Breast epithelium (tissue), 4 donors: ENCODE data around the gene DSG4. TPM values are rescaled to one million over a fixed set of nuclear protein-coding genes. Genes with fewer than 3 reads are reported as not detected.

ENCODE experiments used
- DNase-seq, 2 donors: peaks; one replicate each; pipeline ENCODE4 v3.0.0-alpha.2; 2019; ENCODE audit warnings: low spot score in 2 of 2
- H3K27ac ChIP-seq, 2 donors: fragments of 200-600 bp; sonication (generic) in 1 of 2; one replicate each; pipeline ENCODE4 v1.5.1; 2016 to 2019; ENCODE audit warnings: mild to moderate bottlenecking in 1 of 2
- H3K27me3 ChIP-seq, 2 donors: fragments of 200-600 bp; sonication (generic) in 1 of 2; one replicate each; pipeline versions ENCODE4 v1.5.1 to v1.6.0; 2017 to 2019; ENCODE audit warnings: control low read depth in 1 of 2, mild to moderate bottlenecking in 1 of 2
- H3K36me3 ChIP-seq: fragments of 200-600 bp; one replicate; pipeline ENCODE4 v1.5.1; 2019
- H3K4me1 ChIP-seq, 2 donors: fragments of 200-600 bp; sonication (generic); one replicate each; pipeline ENCODE4 v1.5.1; 2016 to 2019; ENCODE audit warnings: control low read depth in 1 of 2
- H3K4me3 ChIP-seq, 3 donors: fragments of 200-600 bp; sonication (generic); 1 replicate in 2 of 3; 2 replicates in 1 of 3; pipeline ENCODE4 v1.5.1; 2016 to 2019; ENCODE audit warnings: mild to moderate bottlenecking in 3 of 3, moderate library complexity in 2 of 3
- H3K9me3 ChIP-seq, 2 donors: fragments of 200-600 bp; sonication (generic) in 1 of 2; one replicate each; pipeline ENCODE4 v1.5.1; 2016 to 2019; ENCODE audit warnings: control low read depth in 1 of 2
- POLR2A ChIP-seq: fragments of 450-650 bp; IDR thresholded peaks from one replicate; pipeline ENCODE4 v1.6.1; 2016; ENCODE audit warnings: antibody characterized with exemption, mild to moderate bottlenecking, moderate library complexity
- POLR2AphosphoS5 ChIP-seq, 3 donors: sonication (generic); formaldehyde crosslinking; IDR thresholded peaks; one replicate each; pipeline ENCODE4 v1.6.1; 2017; ENCODE audit warnings: antibody characterized with exemption in 3 of 3
- intact Hi-C: fragments of 100-400 bp; cut with DNase I; formaldehyde crosslinking; loops from one replicate; pipeline ENCODE4 v1.15.1; 2023; ENCODE audit warnings: low total_unique reads
- total RNA-seq, 3 donors: library from RNA; depleted of rRNA; stranded (reverse); fragments of >200 nt; gene quantifications; one replicate each; pipeline ENCODE4 v1.1.0, GENCODE V29; 2016
- TF ChIP-seq, protein P1 (sequence below), 3 donors: fragments of 450-650 bp; IDR thresholded peaks; one replicate each; pipeline ENCODE4 v1.5.1; 2016 to 2017; ENCODE audit warnings: antibody characterized with exemption in 3 of 3, mild to moderate bottlenecking in 3 of 3, moderate library complexity in 3 of 3

The DSG4 gene
- total RNA-seq, 3 donors from 2014 or later, result not detected

DNA sequence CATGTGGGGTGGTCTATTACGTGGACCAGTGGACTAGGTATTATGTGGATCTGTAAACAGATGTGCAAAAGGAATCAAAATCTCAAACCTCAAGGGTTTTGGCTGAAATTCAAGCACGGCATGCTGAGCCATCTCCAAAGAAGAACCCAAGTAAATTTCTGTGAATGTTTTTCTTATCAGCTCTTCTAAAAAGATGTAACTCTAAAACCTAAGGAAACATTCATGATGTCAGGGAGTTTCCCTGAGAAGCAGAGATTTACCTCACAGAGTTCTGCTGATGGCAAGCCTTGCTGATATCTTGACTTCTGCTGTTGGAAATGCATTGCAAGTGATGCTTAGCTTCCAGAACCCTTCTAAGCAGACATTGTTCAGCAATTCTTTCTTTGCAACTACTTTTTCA is 21.6 kb downstream of the DSG4 start:
- H3K4me1 ChIP-seq, result no peaks in the 10 kb centered on the region
- H3K4me3 ChIP-seq, result no peak overlapping the region

DNA sequence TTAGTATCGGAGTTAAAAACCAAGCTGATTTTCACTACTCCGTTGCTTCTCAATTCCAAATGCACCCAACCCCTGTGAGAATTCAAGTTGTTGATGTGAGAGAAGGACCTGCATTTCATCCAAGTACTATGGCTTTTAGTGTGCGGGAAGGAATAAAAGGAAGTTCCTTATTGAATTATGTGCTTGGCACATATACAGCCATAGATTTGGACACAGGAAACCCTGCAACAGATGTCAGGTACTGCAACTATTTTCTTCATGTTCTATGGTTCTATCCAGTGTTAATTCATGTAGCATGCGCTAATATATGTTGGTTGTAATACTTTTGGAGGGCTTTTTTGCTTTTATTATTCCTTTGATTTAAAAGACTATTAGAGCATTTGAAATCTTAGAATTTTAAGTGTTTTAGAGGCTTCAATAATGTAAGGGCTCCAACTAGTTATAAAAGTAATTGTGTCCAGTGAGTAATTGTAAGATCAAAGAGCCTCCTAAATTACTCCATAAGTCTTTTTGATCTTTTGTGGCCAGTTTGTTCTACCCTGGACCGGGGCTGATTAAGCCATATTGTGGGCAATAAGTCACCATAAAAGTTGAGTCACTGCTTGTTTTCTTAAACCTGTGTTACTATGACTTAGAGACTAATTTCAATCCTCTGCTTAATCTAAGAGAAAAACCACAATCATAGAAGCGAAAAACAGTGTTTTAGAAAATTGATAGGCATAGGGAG is 22.9 kb downstream of the DSG4 start:
- H3K27me3 ChIP-seq, result no peaks in the 10 kb centered on the region
- intact Hi-C loops, result no loop called here
- no peaks in the 10 kb centered on the region for H3K4me1 ChIP-seq

More for the DNA sequence above, 21.6 kb downstream of the DSG4 start:
- H3K27ac ChIP-seq, result no peak overlapping the region
- no peaks in the 10 kb centered on the region for H3K36me3 ChIP-seq
- H3K9me3 ChIP-seq, result no peaks in the 10 kb centered on the region
- intact Hi-C loops, result no loop called here
- TF ChIP-seq POLR2AphosphoS5 (IDR thresholded peaks at IDR 0.05), result no peak
- no peak for TF ChIP-seq POLR2A
- TF ChIP-seq, protein P1, sequence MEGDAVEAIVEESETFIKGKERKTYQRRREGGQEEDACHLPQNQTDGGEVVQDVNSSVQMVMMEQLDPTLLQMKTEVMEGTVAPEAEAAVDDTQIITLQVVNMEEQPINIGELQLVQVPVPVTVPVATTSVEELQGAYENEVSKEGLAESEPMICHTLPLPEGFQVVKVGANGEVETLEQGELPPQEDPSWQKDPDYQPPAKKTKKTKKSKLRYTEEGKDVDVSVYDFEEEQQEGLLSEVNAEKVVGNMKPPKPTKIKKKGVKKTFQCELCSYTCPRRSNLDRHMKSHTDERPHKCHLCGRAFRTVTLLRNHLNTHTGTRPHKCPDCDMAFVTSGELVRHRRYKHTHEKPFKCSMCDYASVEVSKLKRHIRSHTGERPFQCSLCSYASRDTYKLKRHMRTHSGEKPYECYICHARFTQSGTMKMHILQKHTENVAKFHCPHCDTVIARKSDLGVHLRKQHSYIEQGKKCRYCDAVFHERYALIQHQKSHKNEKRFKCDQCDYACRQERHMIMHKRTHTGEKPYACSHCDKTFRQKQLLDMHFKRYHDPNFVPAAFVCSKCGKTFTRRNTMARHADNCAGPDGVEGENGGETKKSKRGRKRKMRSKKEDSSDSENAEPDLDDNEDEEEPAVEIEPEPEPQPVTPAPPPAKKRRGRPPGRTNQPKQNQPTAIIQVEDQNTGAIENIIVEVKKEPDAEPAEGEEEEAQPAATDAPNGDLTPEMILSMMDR (IDR thresholded peaks at IDR 0.05), result no peak
- DNase-seq, result no peak
- H3K27me3 ChIP-seq, result no peaks in the 10 kb centered on the region

DNA sequence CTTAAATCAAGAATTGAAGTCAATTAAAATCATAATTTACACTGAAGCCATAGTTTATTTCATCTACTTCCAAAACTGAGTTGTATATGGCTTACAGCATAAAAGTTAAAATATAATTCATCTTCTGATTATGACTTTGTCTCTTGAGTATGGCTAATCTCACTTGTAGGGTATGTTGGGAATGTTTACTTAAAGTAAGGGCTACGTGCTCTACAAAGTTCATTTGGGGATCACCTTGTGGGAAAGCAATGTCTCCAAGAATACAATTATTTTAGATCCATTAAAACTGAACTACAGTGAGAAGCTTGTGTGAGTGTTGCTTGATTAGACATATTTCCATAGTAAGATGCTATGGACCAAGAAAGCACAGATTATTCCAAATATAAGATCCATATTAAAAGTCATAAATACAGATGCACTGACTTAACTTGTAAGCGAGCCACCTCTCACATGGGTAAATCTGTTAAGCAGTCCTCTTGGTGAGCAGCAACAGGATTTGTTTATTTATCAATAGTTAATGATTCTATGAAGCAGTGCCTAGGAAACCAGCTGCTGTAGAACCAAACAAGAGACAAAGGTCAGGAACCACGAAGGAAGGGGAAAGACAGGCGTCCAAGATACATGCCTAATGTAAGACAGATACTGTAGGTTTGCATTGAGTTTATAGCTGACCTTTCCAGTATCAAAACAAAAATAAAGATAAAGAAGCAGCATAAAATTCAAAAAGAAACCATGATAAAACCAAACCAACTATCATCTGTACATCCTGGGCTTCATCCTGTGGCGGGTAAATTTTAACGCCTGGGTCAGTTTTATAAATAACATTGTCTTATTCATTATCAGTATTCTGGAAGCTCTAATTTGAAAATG is 24.8 kb downstream of the DSG4 start:
- H3K9me3 ChIP-seq, result no peaks in the 10 kb centered on the region
- DNase-seq, result no peak
- no peaks in the 10 kb centered on the region for H3K4me1 ChIP-seq
- no peaks in the 10 kb centered on the region for H3K36me3 ChIP-seq
- no peak overlapping the region for H3K27ac ChIP-seq
- TF ChIP-seq, protein P1 (IDR thresholded peaks at IDR 0.05), result no peak
- TF ChIP-seq POLR2A, result no peak
- TF ChIP-seq POLR2AphosphoS5 (IDR thresholded peaks at IDR 0.05), result no peak
- H3K27me3 ChIP-seq, result no peaks in the 10 kb centered on the region
- no peak overlapping the region for H3K4me3 ChIP-seq
- intact Hi-C loops, result no loop called here

More for the DNA sequence above, 22.9 kb downstream of the DSG4 start:
- Histone ChIP-seq H3K4me3 (no peak overlapping the region), H3K36me3 (no peaks in the 10 kb centered on the region), H3K9me3 (no peaks in the 10 kb centered on the region), H3K27ac (no peak overlapping the region)
- TF ChIP-seq POLR2AphosphoS5 (IDR thresholded peaks at IDR 0.05), result no peak
- TF ChIP-seq, protein P1 (IDR thresholded peaks at IDR 0.05), result no peak
- TF ChIP-seq POLR2A, result no peak
- DNase-seq, result no peak

DNA sequence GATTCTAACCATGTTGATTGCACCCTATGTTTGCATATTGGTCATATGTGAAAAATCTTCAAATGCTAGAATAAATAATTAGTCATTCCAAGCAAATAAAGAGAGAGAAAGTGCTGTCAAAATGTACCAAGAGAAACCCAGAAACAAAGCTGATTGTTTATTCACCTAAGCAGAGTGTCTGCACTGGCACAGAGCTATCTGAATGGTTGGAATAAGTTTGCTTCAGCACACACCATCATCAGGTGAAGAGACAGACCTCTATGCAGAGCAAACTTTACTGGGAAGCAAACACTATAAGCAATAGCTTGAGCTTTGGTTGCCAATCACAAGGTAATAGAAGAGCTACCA is 25.4 kb downstream of the DSG4 start:
- intact Hi-C loops, result no loop called here
- no peak overlapping the region for H3K27ac ChIP-seq
- no peak for DNase-seq
- H3K36me3 ChIP-seq, result no peaks in the 10 kb centered on the region
- TF ChIP-seq POLR2A (no peak), POLR2AphosphoS5 (IDR thresholded peaks at IDR 0.05) (no peak)
- TF ChIP-seq, protein P1 (IDR thresholded peaks at IDR 0.05), result no peak
- no peaks in the 10 kb centered on the region for H3K27me3 ChIP-seq
- H3K4me1 ChIP-seq, result no peaks in the 10 kb centered on the region
- H3K9me3 ChIP-seq, result no peaks in the 10 kb centered on the region
- H3K4me3 ChIP-seq, result no peak overlapping the region

DNA sequence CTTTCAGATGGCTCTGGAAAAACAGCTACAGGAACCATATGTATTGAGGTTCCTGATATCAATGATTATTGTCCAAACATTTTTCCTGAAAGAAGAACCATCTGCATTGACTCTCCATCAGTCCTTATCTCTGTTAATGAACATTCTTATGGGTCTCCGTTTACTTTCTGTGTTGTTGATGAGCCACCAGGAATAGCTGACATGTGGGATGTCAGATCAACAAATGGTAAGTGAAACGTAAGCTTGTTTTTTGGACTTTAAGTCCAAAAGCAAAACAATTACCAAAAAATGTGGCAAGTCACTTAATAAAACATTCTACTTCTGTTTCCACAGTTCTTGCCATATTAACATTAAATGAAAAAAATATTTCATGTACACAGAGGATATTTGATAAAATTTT is 26.8 kb downstream of the DSG4 start:
- H3K4me1 ChIP-seq, result no peaks in the 10 kb centered on the region

More for the DNA sequence above, 26.8 kb downstream of the DSG4 start:
- no peak for DNase-seq
- TF ChIP-seq, protein P1 (IDR thresholded peaks at IDR 0.05), result no peak
- TF ChIP-seq POLR2A (no peak), POLR2AphosphoS5 (IDR thresholded peaks at IDR 0.05) (no peak)
- H3K4me3 ChIP-seq, result no peak overlapping the region
- no peak overlapping the region for H3K27ac ChIP-seq
- no peaks in the 10 kb centered on the region for H3K27me3 ChIP-seq
- intact Hi-C loops, result no loop called here
- no peaks in the 10 kb centered on the region for H3K9me3 ChIP-seq
- no peaks in the 10 kb centered on the region for H3K36me3 ChIP-seq
